IMR-90 (cell line): ENCODE measurements around the gene WNT10A.

Source experiments
- CEBPB ChIP-seq: IDR thresholded peaks from 2 replicates; pipeline ENCODE4 v1.6.1; 2012; ENCODE audit warnings: low read depth, low read length, improper control_type of control experiment
- CHD1 ChIP-seq: IDR thresholded peaks from 2 replicates; pipeline ENCODE4 v1.6.1; 2012; ENCODE audit warnings: low read depth, low read length, improper control_type of control experiment
- CTCF ChIP-seq: conservative IDR thresholded peaks from 2 replicates; pipeline ENCODE4 v1.5.1; 2012; ENCODE audit warnings: mild to moderate bottlenecking, low read depth, low read length, improper control_type of control experiment
- ELK1 ChIP-seq: fragments of 150-350 bp; IDR thresholded peaks from 2 replicates; pipeline ENCODE4 v1.6.1; 2016; ENCODE audit warnings: low read depth, mild to moderate bottlenecking, low read length, moderate library complexity, borderline replicate concordance
- FOS ChIP-seq: fragments of 150-350 bp; IDR thresholded peaks from 2 replicates; pipeline ENCODE4 v1.6.1; 2016; ENCODE audit warnings: low read depth, low read length
- MAFK ChIP-seq: IDR thresholded peaks from 2 replicates; pipeline ENCODE4 v1.6.1; 2012; ENCODE audit warnings: low read depth, low read length, improper control_type of control experiment
- MAZ ChIP-seq: IDR thresholded peaks from 2 replicates; pipeline ENCODE4 v1.6.1; 2012; ENCODE audit warnings: low read depth, mild to moderate bottlenecking, low read length, improper control_type of control experiment, moderate library complexity, borderline replicate concordance
- MXI1 ChIP-seq: IDR thresholded peaks from 2 replicates; pipeline ENCODE4 v1.6.1; 2012; ENCODE audit warnings: low read depth, mild to moderate bottlenecking, low read length, moderate library complexity, borderline replicate concordance
- POLR2A ChIP-seq: IDR thresholded peaks from 2 replicates; pipeline ENCODE4 v1.6.1; 2012; ENCODE audit warnings: mild to moderate bottlenecking, low read depth, low read length
- RAD21 ChIP-seq: IDR thresholded peaks from 2 replicates; pipeline ENCODE4 v1.6.1; 2012; ENCODE audit warnings: low read length, improper control_type of control experiment
- RCOR1 ChIP-seq: IDR thresholded peaks from 2 replicates; pipeline ENCODE4 v1.6.1; 2012; ENCODE audit warnings: mild to moderate bottlenecking, low read length, improper control_type of control experiment; ENCODE audit not compliant: insufficient replicate concordance
- USF2 ChIP-seq: fragments of 150-350 bp; IDR thresholded peaks from 2 replicates; pipeline ENCODE4 v1.6.1; 2017; ENCODE audit warnings: mild to moderate bottlenecking, antibody characterized with exemption, low read length, low read depth

- TF ChIP-seq CTCF (no peak), POLR2A (no peak), CHD1 (no peak), MXI1 (no peak), RAD21 (no peak), CEBPB (no peak), ELK1 (no peak), FOS (no peak), MAFK (no peak), RCOR1 (no peak), USF2 (no peak), MAZ (no peak)
Measured at GRCh38 chr2:218858138-218858445, 22.6 kb upstream of the WNT10A start.
